HepG2 (cell line): Measurements from ENCODE around the gene HECTD2. TPM values are rescaled to one million over a fixed set of nuclear protein-coding genes. Genes with fewer than 3 reads are reported as not detected.
"Not testable (repeated sequence)": the region's sequence is repeated elsewhere in the genome, so short reads cannot be mapped to it uniquely, and the experiment has no call there.

Source experiments
- ATAC-seq: fragments of 200-7000 bp; cut with Tn5 transposase; 3 replicates; pipeline ENCODE4 v1.9.1; 2020; ENCODE audit warnings: mild to moderate bottlenecking, moderate library complexity
- BruUV-seq: library from RNA; stranded (reverse); fragments of 400-500 nt; replicated peaks from 2 replicates; lab custom pipeline; 2021; lab: Mats Ljungman, UMichigan
- CTCF ChIA-PET: fragments of 300-600 bp; formaldehyde crosslinking; extraction: SDS; loops from one replicate; lab custom pipeline; 2021; ENCODE audit warnings: low total read pairs, inconsistent platforms, low intra/inter-chr PET ratio; lab: Yijun Ruan, JAX
- POLR2A ChIA-PET: fragments of 350-600 bp; sonication (Branson Sonifier 250); formaldehyde crosslinking; loops from one replicate; lab custom pipeline; 2020; ENCODE audit warnings: antibody characterized with exemption, inconsistent platforms; lab: Yijun Ruan, JAX
- DNase-seq: peaks from one replicate; pipeline ENCODE4 v3.0.0-alpha.2; 2015; ENCODE audit warnings: low spot score
- FAIRE-seq: peaks from 3 replicates; lab custom pipeline; 2011; peaks lifted over from hg19 to GRCh38; lab: Jason Lieb, UNC
- H2AFZ ChIP-seq: one replicate; pipeline ENCODE4 v1.6.1; 2011; ENCODE audit warnings: low read length, inconsistent platforms
- H3K27ac ChIP-seq: fragments of 300-600 bp; 3 replicates; pipeline ENCODE4 v1.8.0; 2011; ENCODE audit warnings: mixed run types, mild to moderate bottlenecking, mixed read lengths, low read length, inconsistent platforms; ENCODE audit not compliant: insufficient read depth; ENCODE audit errors: extremely low read length
- H3K27me3 ChIP-seq, 2 experiments: fragments of 200-600 bp in 1 of 2; 2 replicates in 1 of 2; 3 replicates in 1 of 2; pipeline versions ENCODE4 v1.6.0 to v1.8.0; 2011; ENCODE audit warnings: low read length in 2 of 2, mild to moderate bottlenecking in 2 of 2, moderate library complexity in 2 of 2, inconsistent platforms in 1 of 2; ENCODE audit not compliant: insufficient read depth in 2 of 2, control insufficient read depth in 1 of 2
- H3K36me3 ChIP-seq, 2 experiments: fragments of 200-600 bp in 1 of 2; replicated peaks in 1 of 2; 2 replicates in 1 of 2; 3 replicates in 1 of 2; pipeline versions ENCODE4 v1.5.1 to v1.8.0; 2011; ENCODE audit warnings: low read length in 2 of 2, inconsistent platforms in 1 of 2; ENCODE audit not compliant: insufficient read depth in 2 of 2, control insufficient read depth in 1 of 2
- H3K4me1 ChIP-seq: 2 replicates; pipeline ENCODE4 v1.5.1; 2012; ENCODE audit warnings: low read length, inconsistent platforms; ENCODE audit not compliant: insufficient read depth
- H3K4me2 ChIP-seq: 2 replicates; pipeline ENCODE4 v1.6.0; 2011; ENCODE audit warnings: low read depth, low read length, inconsistent platforms
- H3K4me3 ChIP-seq, 3 experiments: fragments of 200-600 bp in 1 of 3; sonication (generic), shearing (Covaris generic) in 1 of 3; replicated peaks in 1 of 3; 2 replicates each; pipeline ENCODE4 v1.5.1; 2011 to 2016; ENCODE audit warnings: low read length in 3 of 3, inconsistent platforms in 2 of 3, low read depth in 2 of 3, mild to moderate bottlenecking in 2 of 3, control low read depth in 1 of 3, mixed read lengths in 1 of 3; ENCODE audit not compliant: insufficient read depth in 1 of 3
- H3K79me2 ChIP-seq: one replicate; pipeline ENCODE4 v1.6.1; 2011; ENCODE audit warnings: low read length, inconsistent platforms; ENCODE audit not compliant: insufficient read depth
- H3K9ac ChIP-seq: 2 replicates; pipeline ENCODE4 v1.6.0; 2011; ENCODE audit warnings: mild to moderate bottlenecking, low read depth, low read length, inconsistent platforms; ENCODE audit not compliant: insufficient read depth
- H3K9me3 ChIP-seq: 2 replicates; pipeline ENCODE4 v1.5.1; 2012; ENCODE audit warnings: mild to moderate bottlenecking, low read length
- H4K20me1 ChIP-seq: 2 replicates; pipeline ENCODE4 v1.6.0; 2011; ENCODE audit warnings: inconsistent platforms, mild to moderate bottlenecking, low read length, moderate library complexity; ENCODE audit not compliant: insufficient read depth
- FOSL1 ChIP-seq: sonication (generic); formaldehyde crosslinking; IDR thresholded peaks from 2 replicates; pipeline ENCODE4 v1.9.0; 2021; ENCODE audit warnings: missing genetic modification reagents, borderline replicate concordance
- NPAS2 ChIP-seq: sonication (generic); formaldehyde crosslinking; IDR thresholded peaks from 2 replicates; pipeline ENCODE4 v1.8.0; 2022; ENCODE audit warnings: mild to moderate bottlenecking, missing genetic modification reagents, borderline replicate concordance
- ZKSCAN1 ChIP-seq: fragments of 150-350 bp; IDR thresholded peaks from 2 replicates; pipeline ENCODE4 v1.6.1; 2014; ENCODE audit warnings: low read length
- ZNF292 ChIP-seq: sonication (generic); formaldehyde crosslinking; IDR thresholded peaks from 2 replicates; pipeline ENCODE4 v1.8.1; 2022; ENCODE audit warnings: mild to moderate bottlenecking, low read depth, missing genetic modification reagents, borderline replicate concordance
- ZNF839 ChIP-seq: sonication (generic); formaldehyde crosslinking; IDR thresholded peaks from 2 replicates; pipeline ENCODE4 v1.4.0; 2020; ENCODE audit warnings: missing genetic modification reagents, mild to moderate bottlenecking, borderline replicate concordance
- WGBS: methylation state at CpG from one replicate; pipeline ENCODE4 v1.1.6; 2017; ENCODE audit warnings: low lambda C conversion rate; 5-methylcytosine and 5-hydroxymethylcytosine counted together
- in situ Hi-C: cut with HindIII; loops from 2 replicates; pipeline ENCODE4 v1.10.0; 2017; ENCODE audit warnings: low pct_unique_long_range_greater_than_20kb; ENCODE audit not compliant: extremely low pct_ligation_motif_present
- intact Hi-C: fragments of 100-400 bp; cut with micrococcal nuclease; formaldehyde crosslinking; loops from one replicate; pipeline ENCODE4 v1.10.0; 2022; ENCODE audit not compliant: unreplicated experiment
- polyA plus RNA-seq, 8 experiments: library from polyadenylated mRNA; depleted of rRNA in 3 of 8; stranded (reverse) in 7 of 8; unstranded in 1 of 8; fragments of >200 nt; fragmentation: Illumina TruSeq in 4 of 8; extraction: Trizol in 4 of 8; gene quantifications; 2 replicates each; pipeline versions ENCODE4 v1.2.1 to v1.2.3, GENCODE V29; 2011 to 2016; ENCODE audit warnings: low read depth in 4 of 8, missing spikeins in 1 of 8, mixed read lengths in 1 of 8; ENCODE audit not compliant: insufficient read depth in 1 of 8
- total RNA-seq, 5 experiments: library from RNA; depleted of rRNA; stranded (reverse); fragments of >200 nt; fragmentation: Illumina TruSeq; extraction: Trizol; gene quantifications; 2 replicates each; pipeline ENCODE4 v1.2.3, GENCODE V29; 2016; ENCODE audit warnings: low read depth in 1 of 5
- TF ChIP-seq, protein P1 (sequence below): sonication (generic); formaldehyde crosslinking; conservative IDR thresholded peaks from 2 replicates; pipeline ENCODE4 v1.8.1; 2023; ENCODE audit warnings: missing genetic modification reagents
- TF ChIP-seq, protein P2 (sequence below): fragments of 450-650 bp; IDR thresholded peaks from 2 replicates; pipeline ENCODE4 v1.6.1; 2017
- TF ChIP-seq, protein P3 (sequence below): sonication (generic); formaldehyde crosslinking; IDR thresholded peaks from 2 replicates; pipeline ENCODE4 v1.4.0; 2020; ENCODE audit warnings: mild to moderate bottlenecking, low read depth, missing genetic modification reagents

Gene HECTD2
- total and polyA plus RNA-seq, 2 of the 13 experiments (the other 11 are each of a cell fraction or from before 2014, with no cell fraction given), result 3.2 to 5.2 TPM

DNA sequence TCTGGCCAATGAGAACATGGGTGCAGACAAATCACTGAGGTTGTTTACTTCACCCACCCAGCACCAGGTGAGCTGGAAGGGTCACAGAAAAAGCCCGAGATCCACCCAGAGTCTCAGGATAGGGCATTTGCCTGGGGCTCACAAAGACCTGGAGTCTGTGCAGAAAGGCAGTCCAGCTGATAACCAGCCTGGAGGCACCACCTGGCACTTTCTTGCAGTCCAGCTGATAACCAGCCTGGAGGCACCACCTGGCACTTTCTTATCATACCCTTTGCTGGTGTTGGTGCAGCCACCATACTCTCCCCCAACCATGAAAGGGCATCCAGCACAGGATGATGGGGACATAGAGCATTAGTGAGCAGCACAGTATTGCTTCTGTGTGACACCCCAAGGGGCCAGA is 118.6 kb downstream of the HECTD2 start:
- Histone ChIP-seq H2AFZ (no peak overlapping the region), H3K27me3 (no peaks in the 10 kb centered on the region; a peak in 1 of 5 replicates), H3K4me1 (0 out of 2 replicates have a peak, but pooled peaks cover 6% of the 10 kb centered on the region), H3K79me2 (no peaks in the 10 kb centered on the region), H3K9ac (no peak overlapping the region), H3K4me2 (no peak overlapping the region), H3K27ac (no peak overlapping the region), H3K9me3 (no peaks in the 10 kb centered on the region), H3K4me3 (no peak overlapping the region), H3K36me3 (no peaks in the 10 kb centered on the region)
- POLR2A ChIA-PET, result no interaction called here
- no TSS peak for BruUV-seq
- CTCF ChIA-PET, result no interaction called here
- DNase-seq, result no peak
- intact Hi-C loops (no loop called here), in situ Hi-C loops (no loop called here)
- FAIRE-seq, result no peak
- WGBS, result 33% methylated on average over 1 of the region's 1 CpG
- TF ChIP-seq, protein P1, sequence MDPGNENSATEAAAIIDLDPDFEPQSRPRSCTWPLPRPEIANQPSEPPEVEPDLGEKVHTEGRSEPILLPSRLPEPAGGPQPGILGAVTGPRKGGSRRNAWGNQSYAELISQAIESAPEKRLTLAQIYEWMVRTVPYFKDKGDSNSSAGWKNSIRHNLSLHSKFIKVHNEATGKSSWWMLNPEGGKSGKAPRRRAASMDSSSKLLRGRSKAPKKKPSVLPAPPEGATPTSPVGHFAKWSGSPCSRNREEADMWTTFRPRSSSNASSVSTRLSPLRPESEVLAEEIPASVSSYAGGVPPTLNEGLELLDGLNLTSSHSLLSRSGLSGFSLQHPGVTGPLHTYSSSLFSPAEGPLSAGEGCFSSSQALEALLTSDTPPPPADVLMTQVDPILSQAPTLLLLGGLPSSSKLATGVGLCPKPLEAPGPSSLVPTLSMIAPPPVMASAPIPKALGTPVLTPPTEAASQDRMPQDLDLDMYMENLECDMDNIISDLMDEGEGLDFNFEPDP (CRISPR knock-in tag), result no peak
- no peak for TF ChIP-seq FOSL1 (CRISPR knock-in tag)
- TF ChIP-seq NPAS2 (CRISPR knock-in tag), result no peak
- no peak for TF ChIP-seq ZNF292 (CRISPR knock-in tag)
- TF ChIP-seq, protein P2, sequence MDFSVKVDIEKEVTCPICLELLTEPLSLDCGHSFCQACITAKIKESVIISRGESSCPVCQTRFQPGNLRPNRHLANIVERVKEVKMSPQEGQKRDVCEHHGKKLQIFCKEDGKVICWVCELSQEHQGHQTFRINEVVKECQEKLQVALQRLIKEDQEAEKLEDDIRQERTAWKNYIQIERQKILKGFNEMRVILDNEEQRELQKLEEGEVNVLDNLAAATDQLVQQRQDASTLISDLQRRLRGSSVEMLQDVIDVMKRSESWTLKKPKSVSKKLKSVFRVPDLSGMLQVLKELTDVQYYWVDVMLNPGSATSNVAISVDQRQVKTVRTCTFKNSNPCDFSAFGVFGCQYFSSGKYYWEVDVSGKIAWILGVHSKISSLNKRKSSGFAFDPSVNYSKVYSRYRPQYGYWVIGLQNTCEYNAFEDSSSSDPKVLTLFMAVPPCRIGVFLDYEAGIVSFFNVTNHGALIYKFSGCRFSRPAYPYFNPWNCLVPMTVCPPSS, result no peak
- TF ChIP-seq ZKSCAN1, result no peak
- no peak for TF ChIP-seq ZNF839 (CRISPR knock-in tag)
- TF ChIP-seq, protein P3, sequence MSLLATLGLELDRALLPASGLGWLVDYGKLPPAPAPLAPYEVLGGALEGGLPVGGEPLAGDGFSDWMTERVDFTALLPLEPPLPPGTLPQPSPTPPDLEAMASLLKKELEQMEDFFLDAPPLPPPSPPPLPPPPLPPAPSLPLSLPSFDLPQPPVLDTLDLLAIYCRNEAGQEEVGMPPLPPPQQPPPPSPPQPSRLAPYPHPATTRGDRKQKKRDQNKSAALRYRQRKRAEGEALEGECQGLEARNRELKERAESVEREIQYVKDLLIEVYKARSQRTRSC (CRISPR knock-in tag), result no peak
- TF ChIP-seq, all 625 proteins: peak for 0
- no peaks in the 10 kb centered on the region for H4K20me1 ChIP-seq
- no peak for ATAC-seq

DNA sequence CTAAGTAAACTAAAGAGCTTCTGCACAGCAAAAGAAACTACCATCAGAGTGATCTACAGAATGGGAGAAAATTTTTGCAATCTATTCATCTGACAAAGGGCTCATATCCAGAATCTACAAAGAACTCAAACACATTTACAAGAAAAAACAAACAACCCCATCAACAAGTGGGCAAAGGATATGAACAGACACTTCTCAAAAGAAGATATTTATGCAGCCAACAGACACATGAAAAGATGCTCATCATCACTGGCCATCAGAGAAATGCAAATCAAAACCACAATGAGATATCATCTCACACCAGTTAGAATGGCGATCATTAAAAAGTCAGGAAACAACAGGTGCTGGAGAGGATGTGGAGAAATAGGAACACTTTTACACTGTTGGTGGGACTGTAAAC is 124.6 kb downstream of the HECTD2 start:
- H3K4me2 ChIP-seq, H3K4me3 ChIP-seq, intact Hi-C loops, ATAC-seq, H2AFZ ChIP-seq, H3K9me3 ChIP-seq, DNase-seq, H3K4me1 ChIP-seq, H3K27ac ChIP-seq, H3K79me2 ChIP-seq, H3K36me3 ChIP-seq, H3K27me3 ChIP-seq, BruUV-seq, CTCF ChIA-PET, FAIRE-seq, POLR2A ChIA-PET, H3K9ac ChIP-seq, H4K20me1 ChIP-seq, in situ Hi-C loops: not testable (repeated sequence)
- no CpG with 5 or more reads among the region's 1 CpG for WGBS
